PFSK-1 (cell line): Measurements from ENCODE around the gene UEVLD.

Source experiments
- POLR2AphosphoS5 ChIP-seq: IDR thresholded peaks from 2 replicates; pipeline ENCODE4 v1.6.1; 2012; ENCODE audit warnings: low read depth, mild to moderate bottlenecking, control low read depth, low read length, moderate library complexity
- SIN3A ChIP-seq: IDR thresholded peaks from 2 replicates; pipeline ENCODE4 v1.6.1; 2012; ENCODE audit warnings: mild to moderate bottlenecking, low read length, moderate library complexity, borderline replicate concordance; ENCODE audit not compliant: insufficient read depth

DNA sequence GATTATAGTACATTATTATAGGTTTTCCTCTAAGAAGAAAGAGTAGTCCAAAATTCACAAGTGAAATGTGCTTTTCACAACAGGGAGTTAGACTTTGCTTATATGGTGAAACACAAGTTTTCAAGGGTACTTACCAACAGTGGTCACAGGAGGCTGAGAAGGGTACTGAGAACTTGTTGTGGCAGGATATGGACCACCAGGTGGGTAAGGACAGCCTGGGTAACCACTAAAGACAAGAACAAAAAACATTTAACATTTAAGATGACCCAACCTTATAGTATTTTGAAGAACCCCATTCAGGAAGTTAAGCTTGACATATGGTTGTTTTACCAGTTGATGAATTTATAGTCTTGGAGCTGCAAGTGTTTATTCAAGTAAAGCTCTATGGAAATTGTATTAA is 86.2 kb downstream of the UEVLD start:
- TF ChIP-seq POLR2AphosphoS5 (no peak), SIN3A (no peak)
